SIG-M5 (cell line): ENCODE data around the gene SMC1B.
"Not testable (repeated sequence)": the region's sequence is repeated elsewhere in the genome, so short reads cannot be mapped to it uniquely, and the experiment has no call there.

Experiments used
- DNase-seq: peaks from one replicate; lab custom pipeline; 2025; lab: John Stamatoyannopoulos, UW

Gene SMC1B

GRCh38 chr22:45445031-45445710 is 31.8 kb upstream of the SMC1B start:
- DNase-seq: no peak

GRCh38 chr22:45444168-45444567 is 30.8 kb upstream of the SMC1B start:
- no peak for DNase-seq

- no peak for DNase-seq
Measured at GRCh38 chr22:45442116-45442515, 28.7 kb upstream of the SMC1B start.

- no peak for DNase-seq
Measured at GRCh38 chr22:45441138-45441537, 27.7 kb upstream of the SMC1B start.

GRCh38 chr22:45440688-45441087 is 27.3 kb upstream of the SMC1B start:
- DNase-seq: not testable (repeated sequence)

GRCh38 chr22:45438336-45438735 is 24.9 kb upstream of the SMC1B start:
- no peak for DNase-seq

- not testable (repeated sequence) for DNase-seq
Measured at GRCh38 chr22:45436871-45437517, 23.6 kb upstream of the SMC1B start.

- DNase-seq: no peak
Measured at GRCh38 chr22:45435544-45436139, 22.2 kb upstream of the SMC1B start.

- no peak for DNase-seq
Measured at GRCh38 chr22:45434981-45435380, 21.6 kb upstream of the SMC1B start.

GRCh38 chr22:45430871-45431270 is 17.5 kb upstream of the SMC1B start:
- DNase-seq: no peak

- DNase-seq: no peak
Measured at GRCh38 chr22:45429981-45430775, 16.8 kb upstream of the SMC1B start.

- no peak for DNase-seq
Measured at GRCh38 chr22:45429424-45429823, 16.0 kb upstream of the SMC1B start.

GRCh38 chr22:45428391-45429385 is 15.3 kb upstream of the SMC1B start:
- DNase-seq: no peak

GRCh38 chr22:45427114-45427513 is 13.7 kb upstream of the SMC1B start:
- no peak for DNase-seq

GRCh38 chr22:45426387-45426786 is 13.0 kb upstream of the SMC1B start:
- DNase-seq: no peak

GRCh38 chr22:45425531-45426265 is 12.3 kb upstream of the SMC1B start:
- no peak for DNase-seq

- DNase-seq: no peak
Measured at GRCh38 chr22:45425101-45425500, 11.7 kb upstream of the SMC1B start.

- DNase-seq: no peak
Measured at GRCh38 chr22:45424241-45424731, 10.9 kb upstream of the SMC1B start.

- DNase-seq: no peak
Measured at GRCh38 chr22:45423524-45423923, 10.1 kb upstream of the SMC1B start.

- DNase-seq: no peak
Measured at GRCh38 chr22:45422237-45422983, 9.0 kb upstream of the SMC1B start.
